ENCODE measurements around the gene TNFRSF19.

- no peak for TF ChIP-seq CTCF (IDR thresholded peaks at IDR 0.05)
- no peak for TF ChIP-seq POLR2A (IDR thresholded peaks at IDR 0.05)
Measured at GRCh38 chr13:23668562-23668961, 98.3 kb downstream of the TNFRSF19 start.

All from thyroid gland (tissue), 4 donors.